B cell (primary cell): ENCODE data around the gene SPPL3. TPM values are rescaled to one million over a fixed set of nuclear protein-coding genes. Genes with fewer than 3 reads are reported as not detected.

Experiments used
- ATAC-seq: fragments of 200-7000 bp; cut with Tn5 transposase; one replicate; pipeline ENCODE4 v1.10.0; 2021; ENCODE audit warnings: low read depth, mild to moderate bottlenecking, moderate number of reproducible peaks, moderate library complexity
- CTCF ChIA-PET: fragments of 350-600 bp; sonication (Branson Sonifier 250); formaldehyde crosslinking; loops from one replicate; lab custom pipeline; 2021; ENCODE audit warnings: antibody characterized with exemption, inconsistent platforms; lab: Charles Lee
- POLR2A ChIA-PET: fragments of 350-600 bp; sonication (Branson Sonifier 250); formaldehyde crosslinking; loops from one replicate; lab custom pipeline; 2021; ENCODE audit warnings: antibody characterized with exemption; lab: Charles Lee
- DNase-seq: peaks from one replicate; pipeline ENCODE4 v3.0.0; 2013
- H2AFZ ChIP-seq: 2 replicates; pipeline ENCODE4 v1.6.1; 2012; ENCODE audit warnings: mild to moderate bottlenecking, low read depth, low read length; ENCODE audit not compliant: insufficient read depth, poor library complexity, severe bottlenecking
- H3K27ac ChIP-seq, 2 donors: 1 replicate in 1 of 2; 2 replicates in 1 of 2; pipeline ENCODE4 v1.5.1; 2012 to 2013; ENCODE audit warnings: low read length in 2 of 2, mild to moderate bottlenecking in 2 of 2, moderate library complexity in 1 of 2
- H3K27me3 ChIP-seq, 4 experiments: fragments of 200-600 bp in 1 of 4; sonication (generic) in 1 of 4; replicated peaks in 1 of 4; 1 replicate in 2 of 4; 2 replicates in 2 of 4; pipeline versions ENCODE4 v1.6.1 to v1.7.0; 2013 to 2016; ENCODE audit warnings: low read length in 3 of 4, mild to moderate bottlenecking in 2 of 4, mixed read lengths in 1 of 4, moderate library complexity in 1 of 4; ENCODE audit not compliant: insufficient read depth in 4 of 4, control insufficient read depth in 3 of 4; ENCODE audit errors: control extremely low read depth in 1 of 4
- H3K36me3 ChIP-seq, 2 experiments: replicated peaks in 1 of 2; 1 replicate in 1 of 2; 2 replicates in 1 of 2; pipeline versions ENCODE4 v1.6.1 to v1.7.1; 2013; ENCODE audit warnings: low read length in 1 of 2; ENCODE audit not compliant: insufficient read depth in 2 of 2, control insufficient read depth in 1 of 2; ENCODE audit errors: control extremely low read depth in 1 of 2, extremely low read depth in 1 of 2
- H3K4me1 ChIP-seq, 2 donors: fragments of 200-600 bp in 1 of 2; sonication (generic) in 1 of 2; 1 replicate in 1 of 2; 2 replicates in 1 of 2; pipeline versions ENCODE4 v1.5.1 to v1.6.1; 2013 to 2017; ENCODE audit warnings: low read length in 2 of 2; ENCODE audit not compliant: control insufficient read depth in 2 of 2, insufficient read depth in 2 of 2
- H3K4me2 ChIP-seq: replicated peaks from 2 replicates; pipeline ENCODE3; 2012; ENCODE audit warnings: mild to moderate bottlenecking, low read depth, low read length; ENCODE audit not compliant: poor library complexity, severe bottlenecking
- H3K4me3 ChIP-seq, 5 experiments: fragments of 200-600 bp in 1 of 5; sonication (generic) in 1 of 5; 1 replicate in 3 of 5; 2 replicates in 2 of 5; pipeline versions ENCODE4 v1.5.1 to v1.7.0; 2011 to 2016; ENCODE audit warnings: low read length in 4 of 5, mild to moderate bottlenecking in 4 of 5, low read depth in 2 of 5, control low read depth in 1 of 5, moderate library complexity in 1 of 5; ENCODE audit not compliant: insufficient read depth in 1 of 5; ENCODE audit errors: control extremely low read depth in 1 of 5, extremely low read depth in 1 of 5
- H3K79me2 ChIP-seq: fragments of 200-600 bp; sonication (generic); one replicate; pipeline ENCODE4 v1.6.0; 2016; ENCODE audit warnings: low read length; ENCODE audit not compliant: control insufficient read depth, insufficient read depth
- H3K9ac ChIP-seq: fragments of 200-600 bp; sonication (generic); 2 replicates; pipeline ENCODE4 v1.6.1; 2017; ENCODE audit warnings: mild to moderate bottlenecking, low read length, moderate library complexity
- H3K9me3 ChIP-seq, 3 donors: one replicate each; pipeline versions ENCODE4 v1.6.1 to v1.7.1; 2013; ENCODE audit warnings: low read length in 2 of 3; ENCODE audit not compliant: control insufficient read depth in 2 of 3, insufficient read depth in 1 of 3; ENCODE audit errors: control extremely low read depth in 1 of 3
- H4K20me1 ChIP-seq: 2 replicates; pipeline ENCODE4 v1.6.0; 2012; ENCODE audit warnings: mild to moderate bottlenecking, low read length; ENCODE audit not compliant: insufficient read depth, control insufficient read depth, poor library complexity, severe bottlenecking
- H3K27ac Mint-ChIP-seq: one replicate; pipeline ENCODE4 v1.8.0; 2021; ENCODE audit warnings: mixed read lengths
- H3K27me3 Mint-ChIP-seq: one replicate; pipeline ENCODE4 v1.8.0; 2021; ENCODE audit warnings: mixed read lengths
- H3K4me1 Mint-ChIP-seq: one replicate; pipeline ENCODE4 v1.8.0; 2021; ENCODE audit warnings: mixed read lengths
- H3K4me3 Mint-ChIP-seq: one replicate; pipeline ENCODE4 v1.8.0; 2021; ENCODE audit warnings: mixed read lengths
- H3K9me3 Mint-ChIP-seq: one replicate; pipeline ENCODE4 v1.8.0; 2022; ENCODE audit warnings: mixed read lengths; ENCODE audit not compliant: insufficient read depth
- EZH2 ChIP-seq: IDR thresholded peaks from 2 replicates; pipeline ENCODE4 v1.6.1; 2012; ENCODE audit warnings: borderline replicate concordance, low read depth, mild to moderate bottlenecking, moderate library complexity, low read length; ENCODE audit not compliant: insufficient read depth, poor library complexity, severe bottlenecking
- WGBS: methylation state at CpG from one replicate; pipeline ENCODE4 v1.1.5; 2013; ENCODE audit warnings: missing lambda C conversion rate; ENCODE audit not compliant: insufficient coverage; 5-methylcytosine and 5-hydroxymethylcytosine counted together
- intact Hi-C: fragments of 100-400 bp; cut with micrococcal nuclease; formaldehyde crosslinking; loops from one replicate; pipeline ENCODE4 v1.10.0; 2022
- polyA plus RNA-seq: library from polyadenylated mRNA; depleted of rRNA; stranded (reverse); fragments of >200 nt; gene quantifications from 2 replicates; pipeline ENCODE4 v1.2.3, GENCODE V29; 2012
- total RNA-seq, 2 donors: library from RNA; stranded (reverse); fragments of 120-200 nt in 1 of 2; gene quantifications; 1 replicate in 1 of 2; 2 replicates in 1 of 2; pipeline versions ENCODE4 v1.2.3 to v1.2.4, GENCODE V29; 2013 to 2022
- TF ChIP-seq, protein P1 (sequence below): fragments of 200-600 bp; IDR thresholded peaks from one replicate; pipeline ENCODE4 v1.8.0; 2022; ENCODE audit warnings: antibody characterized with exemption, mild to moderate bottlenecking

SPPL3 gene
- total and polyA plus RNA-seq, 2 donors (not counting 1 experiment from before 2014, with no cell fraction given), result 12.3 to 43.6 TPM

DNA sequence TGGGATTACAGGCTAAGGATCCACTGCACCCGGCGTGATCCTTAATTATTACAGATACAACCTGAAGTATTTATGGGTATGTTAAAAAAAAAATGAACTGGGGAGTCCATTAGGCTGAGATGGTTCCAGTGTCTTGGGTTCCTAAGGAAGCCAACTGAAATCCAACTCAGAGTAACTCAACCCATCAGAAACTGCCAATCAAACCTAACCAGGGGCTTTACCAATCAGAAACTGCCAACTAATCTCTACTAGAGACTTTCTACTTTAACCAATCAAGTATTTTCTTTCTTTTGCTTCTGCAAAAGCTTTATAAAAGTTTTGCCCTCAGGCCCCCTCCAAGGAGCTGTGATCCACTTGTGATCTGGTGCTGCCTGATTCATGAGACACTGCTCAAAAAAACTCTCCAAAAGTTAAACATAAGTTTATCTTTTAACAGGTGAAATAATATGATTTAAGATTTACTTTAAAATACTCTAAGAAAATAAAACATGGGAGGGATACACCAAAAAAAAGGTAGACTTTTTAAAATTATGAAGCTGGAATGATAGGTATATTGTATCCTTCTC is 90.5 kb downstream of the SPPL3 start:
- H3K4me3 Mint-ChIP-seq, result no peak overlapping the region
- ATAC-seq (no peak), DNase-seq (no peak)
- peaks cover 25% of the 10 kb centered on the region for H3K4me1 Mint-ChIP-seq
- no peaks in the 10 kb centered on the region for H3K27me3 ChIP-seq
- H3K27ac Mint-ChIP-seq, result no peak overlapping the region
- no peak overlapping the region for H3K4me3 ChIP-seq
- peaks cover 60% of the 10 kb centered on the region for H3K79me2 ChIP-seq
- no peak overlapping the region for H2AFZ ChIP-seq
- H4K20me1 ChIP-seq, result peaks cover 41% of the 10 kb centered on the region
- no peaks in the 10 kb centered on the region for H3K9me3 ChIP-seq
- H3K27me3 Mint-ChIP-seq, result no peaks in the 10 kb centered on the region
- H3K27ac ChIP-seq, result no peak overlapping the region
- no peak overlapping the region for H3K9ac ChIP-seq
- no peak overlapping the region for H3K4me2 ChIP-seq
- intact Hi-C loops, result no loop called here
- POLR2A ChIA-PET, result no interaction called here
- TF ChIP-seq EZH2, result no peak
- TF ChIP-seq, protein P1, sequence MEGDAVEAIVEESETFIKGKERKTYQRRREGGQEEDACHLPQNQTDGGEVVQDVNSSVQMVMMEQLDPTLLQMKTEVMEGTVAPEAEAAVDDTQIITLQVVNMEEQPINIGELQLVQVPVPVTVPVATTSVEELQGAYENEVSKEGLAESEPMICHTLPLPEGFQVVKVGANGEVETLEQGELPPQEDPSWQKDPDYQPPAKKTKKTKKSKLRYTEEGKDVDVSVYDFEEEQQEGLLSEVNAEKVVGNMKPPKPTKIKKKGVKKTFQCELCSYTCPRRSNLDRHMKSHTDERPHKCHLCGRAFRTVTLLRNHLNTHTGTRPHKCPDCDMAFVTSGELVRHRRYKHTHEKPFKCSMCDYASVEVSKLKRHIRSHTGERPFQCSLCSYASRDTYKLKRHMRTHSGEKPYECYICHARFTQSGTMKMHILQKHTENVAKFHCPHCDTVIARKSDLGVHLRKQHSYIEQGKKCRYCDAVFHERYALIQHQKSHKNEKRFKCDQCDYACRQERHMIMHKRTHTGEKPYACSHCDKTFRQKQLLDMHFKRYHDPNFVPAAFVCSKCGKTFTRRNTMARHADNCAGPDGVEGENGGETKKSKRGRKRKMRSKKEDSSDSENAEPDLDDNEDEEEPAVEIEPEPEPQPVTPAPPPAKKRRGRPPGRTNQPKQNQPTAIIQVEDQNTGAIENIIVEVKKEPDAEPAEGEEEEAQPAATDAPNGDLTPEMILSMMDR, result no peak
- peaks cover 1 to 13% of the 10 kb centered on the region in 2 experiments for H3K36me3 ChIP-seq
- H3K9me3 Mint-ChIP-seq, result no peaks in the 10 kb centered on the region
- no peaks in the 10 kb centered on the region for H3K4me1 ChIP-seq
- WGBS, result no CpG with 5 or more reads among the region's 2 CpGs
- CTCF ChIA-PET, result interaction anchor here (1.4 kb wide), 1 partner anchor 33 kb away, joined by 3 read pairs; no protein-coding TSS in a partner anchor

DNA sequence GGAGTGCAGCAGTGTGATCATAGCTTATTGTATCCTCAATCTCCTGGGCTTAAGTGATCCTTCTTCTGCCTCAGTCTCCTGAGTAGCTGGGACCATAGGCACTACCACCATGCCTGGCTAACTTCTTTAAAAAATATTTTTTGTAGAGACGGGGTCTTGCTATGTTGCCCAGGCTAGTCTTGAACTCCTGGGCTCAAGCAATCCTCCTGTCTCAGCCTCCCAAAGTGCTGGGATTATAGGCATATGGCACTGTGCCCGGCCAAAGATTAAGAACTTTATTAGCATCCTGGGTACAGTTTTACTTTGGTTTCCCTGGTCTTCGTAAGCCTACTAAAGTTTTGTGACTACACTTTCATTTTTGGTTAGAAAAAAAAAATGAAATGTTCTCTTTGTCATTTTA is 94.1 kb downstream of the SPPL3 start:
- intact Hi-C loops, result no loop called here
- Mint-ChIP-seq H3K27ac (no peak overlapping the region), H3K4me1 (peaks cover 12% of the 10 kb centered on the region), H3K9me3 (no peaks in the 10 kb centered on the region), H3K27me3 (no peaks in the 10 kb centered on the region), H3K4me3 (no peak overlapping the region)
- DNase-seq (no peak), ATAC-seq (no peak)
- Histone ChIP-seq H3K4me1 (no peaks in the 10 kb centered on the region), H3K27me3 (no peaks in the 10 kb centered on the region), H3K9me3 (no peaks in the 10 kb centered on the region), H3K4me2 (no peak overlapping the region), H4K20me1 (peaks cover 20% of the 10 kb centered on the region), H2AFZ (no peak overlapping the region), H3K36me3 (peaks cover 1 to 13% of the 10 kb centered on the region in 2 experiments), H3K79me2 (peaks cover 60% of the 10 kb centered on the region), H3K27ac (no peak overlapping the region), H3K4me3 (no peak overlapping the region), H3K9ac (no peak overlapping the region)
- TF ChIP-seq, protein P1, result no peak
- no peak for TF ChIP-seq EZH2
- 100% methylated on average over 1 of the region's 3 CpGs for whole genome bisulfite sequencing
- CTCF ChIA-PET, result no interaction called here
- POLR2A ChIA-PET, result no interaction called here
